Stimulated activated CD8-positive, alpha-beta memory T cell treated with anti-CD3 and anti-CD28 coated beads, Interleukin-7, amount 100 ng/mL, for 4 hours (primary cell): Measurements from ENCODE around the gene MAN1B1.

Experiments used
- DNase-seq, 2 donors: peaks; one replicate each; pipeline ENCODE4 v3.0.0-alpha.2; 2020; ENCODE audit warnings: low read depth in 2 of 2

Gene MAN1B1

GRCh38 chr9:137068539-137069507 is 18.0 kb upstream of the MAN1B1 start:
- DNase-seq, result no peak

DNA sequence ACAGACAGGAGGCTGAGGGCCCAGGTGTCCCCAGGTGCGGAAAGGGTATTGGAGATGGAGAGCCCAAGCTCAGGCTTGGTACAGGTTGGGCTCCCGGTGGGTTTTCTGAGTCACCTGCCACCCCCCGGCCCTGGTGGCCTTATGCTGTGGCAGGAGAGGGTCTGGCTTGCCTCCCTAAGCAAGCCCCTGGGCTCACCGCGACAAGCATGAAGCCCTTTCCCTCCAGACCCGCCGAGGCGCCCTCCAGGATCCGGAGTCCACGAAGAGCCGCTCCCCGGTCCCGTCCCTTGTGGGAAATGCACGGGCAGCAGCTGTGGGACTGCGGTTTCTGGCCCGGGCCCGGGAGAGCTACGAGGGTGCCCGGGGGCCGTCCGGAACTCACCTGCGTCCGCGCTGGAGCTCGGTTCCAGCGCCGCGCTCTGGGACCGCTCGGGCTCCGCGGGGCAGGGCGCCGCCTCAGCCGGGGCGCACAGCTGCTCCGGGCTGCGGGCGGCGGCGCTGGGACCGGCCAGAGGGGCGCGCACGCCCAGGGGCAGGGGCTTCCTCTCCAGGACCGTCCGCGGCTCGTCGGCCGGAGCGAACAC is 17.2 kb upstream of the MAN1B1 start:
- no peak for DNase-seq

- peak; percentile 74 to 80 for DNase-seq
Observed at GRCh38 chr9:137070201-137070905, 16.4 kb upstream of the MAN1B1 start, which contains the start of gene SAPCD2. Gene SAPCD2, minus strand, starts transcription at chr9:137070557. Its CDS starts 97 bp downstream, at chr9:137070460.

- DNase-seq, result no peak
Observed at GRCh38 chr9:137070906-137071275, 15.9 kb upstream of the MAN1B1 start.

DNA sequence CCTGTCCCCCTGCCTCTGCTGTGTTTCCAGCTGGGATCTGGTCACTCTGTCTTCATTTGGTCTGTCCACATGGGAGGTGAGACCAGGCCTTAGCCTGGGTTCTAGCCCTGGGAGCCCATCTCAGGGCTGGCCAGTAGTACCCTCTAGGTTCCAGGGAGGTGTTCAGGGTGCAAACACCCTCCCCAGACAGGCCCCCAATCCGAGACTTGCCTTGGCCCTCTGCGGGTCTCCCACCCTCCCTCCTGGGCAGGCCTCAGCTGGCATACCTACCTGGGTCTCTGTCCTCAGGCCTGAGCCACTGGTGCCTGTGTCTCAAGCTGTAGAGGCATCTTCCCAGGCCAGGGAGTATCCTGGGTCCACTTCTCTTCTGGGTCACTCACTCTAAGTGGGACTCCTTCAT is 15.5 kb upstream of the MAN1B1 start:
- DNase-seq, result no peak

- DNase-seq, result no peak
Observed at GRCh38 chr9:137073992-137074399, 12.8 kb upstream of the MAN1B1 start.

GRCh38 chr9:137074657-137075274 is 12.0 kb upstream of the MAN1B1 start:
- DNase-seq, result no peak

DNA sequence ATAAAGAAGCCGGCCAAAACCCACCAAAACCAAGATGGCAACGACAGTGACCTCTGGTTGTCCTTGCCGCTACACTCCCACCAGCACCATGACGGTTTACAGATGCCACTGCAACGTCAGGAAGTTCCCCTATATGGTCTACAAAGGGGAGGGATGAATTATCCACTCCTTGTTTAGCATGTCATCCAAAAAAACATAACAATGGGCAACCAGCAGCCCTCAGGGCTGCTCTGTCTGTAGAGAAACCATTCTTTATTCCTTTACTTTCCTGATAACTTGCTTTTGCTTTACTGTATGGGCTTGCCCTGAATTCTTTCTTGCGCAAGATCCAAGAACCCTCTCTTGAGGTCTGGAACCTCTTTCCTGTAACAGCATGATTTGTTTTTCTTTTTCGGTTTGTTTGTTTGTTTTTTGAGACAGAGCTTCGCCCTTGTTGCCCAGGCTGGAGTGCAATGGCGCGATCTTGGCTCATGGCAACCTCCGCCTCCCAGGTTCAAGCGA is 11.5 kb upstream of the MAN1B1 start:
- DNase-seq, result no peak

- no peak for DNase-seq
Observed at GRCh38 chr9:137076636-137077009, 10.2 kb upstream of the MAN1B1 start.

- DNase-seq, result peak in 1 of 2 donors; percentile 48
Observed at GRCh38 chr9:137077010-137077747, 9.6 kb upstream of the MAN1B1 start, which contains the start of gene UAP1L1. Gene UAP1L1, plus strand, starts transcription at chr9:137077517. Its CDS starts 16 bp downstream, at chr9:137077533.

- DNase-seq, result peak; percentile 24 to 49
Observed at GRCh38 chr9:137077758-137078693, 8.8 kb upstream of the MAN1B1 start.

- DNase-seq, result no peak
Observed at GRCh38 chr9:137078701-137079400, 7.9 kb upstream of the MAN1B1 start.

GRCh38 chr9:137079401-137079787 is 7.4 kb upstream of the MAN1B1 start:
- no peak for DNase-seq

DNA sequence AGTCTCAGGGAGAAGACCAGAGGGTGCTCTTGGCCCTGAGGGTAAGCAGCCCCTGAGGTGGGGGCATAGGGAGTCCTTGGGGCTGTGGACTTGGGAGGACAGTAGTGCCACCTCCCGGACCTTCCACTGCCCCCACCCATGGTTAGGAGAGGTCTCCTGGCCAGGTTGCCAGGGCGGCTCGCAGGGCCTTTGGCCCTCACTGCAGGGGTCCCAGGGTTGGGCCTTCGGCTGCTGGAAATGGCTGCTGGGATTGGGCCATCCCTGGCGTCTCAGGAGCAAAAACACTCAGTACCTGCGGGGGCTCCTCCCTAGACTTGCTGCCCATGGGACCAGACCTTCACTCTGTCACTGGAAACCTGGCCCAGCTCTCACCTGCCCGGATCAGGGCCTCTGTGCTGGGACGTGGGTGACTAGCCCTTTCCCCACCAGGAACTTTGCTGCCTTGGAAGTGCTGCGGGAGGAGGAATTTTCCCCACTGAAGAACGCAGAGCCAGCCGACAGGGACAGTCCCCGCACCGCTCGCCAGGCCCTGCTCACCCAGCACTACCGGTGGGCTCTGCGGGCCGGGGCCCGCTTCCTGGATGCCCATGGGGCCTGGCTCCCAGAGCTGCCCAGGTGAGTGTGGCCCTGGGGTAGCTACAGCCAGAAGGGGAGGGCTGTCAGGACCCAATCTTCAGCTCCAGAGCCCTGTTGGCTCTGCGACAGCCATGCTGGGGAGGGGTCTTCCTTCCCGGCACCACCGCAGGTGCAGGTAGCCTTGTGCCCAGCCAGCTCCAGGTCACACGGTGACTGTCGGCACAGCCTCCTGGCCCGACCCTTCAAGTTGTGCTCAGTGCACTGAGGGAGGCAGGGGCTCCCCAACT is 6.3 kb upstream of the MAN1B1 start:
- no peak for DNase-seq

- DNase-seq, result no peak
Observed at GRCh38 chr9:137082222-137082924, 4.4 kb upstream of the MAN1B1 start.

- no peak for DNase-seq
Observed at GRCh38 chr9:137082925-137083290, 3.9 kb upstream of the MAN1B1 start.

- no peak for DNase-seq
Observed at GRCh38 chr9:137083394-137084004, 3.3 kb upstream of the MAN1B1 start.
